HG03108 (cell line): ENCODE results near the gene DYRK1B.

Experiments
- ATAC-seq: cut with Tn5 transposase; IDR thresholded peaks from one replicate; pipeline ENCODE4 v1.9.1; 2021; ENCODE audit warnings: moderate library complexity; ENCODE audit not compliant: unreplicated experiment

The DYRK1B gene

GRCh38 chr19:39832341-39833083 is 1.4 kb downstream of the DYRK1B start:
- ATAC-seq, result no peak

GRCh38 chr19:39831679-39832078 is 2.3 kb downstream of the DYRK1B start:
- ATAC-seq, result no peak

- no peak for ATAC-seq
Observed at GRCh38 chr19:39830847-39831246, 3.1 kb downstream of the DYRK1B start.

DNA sequence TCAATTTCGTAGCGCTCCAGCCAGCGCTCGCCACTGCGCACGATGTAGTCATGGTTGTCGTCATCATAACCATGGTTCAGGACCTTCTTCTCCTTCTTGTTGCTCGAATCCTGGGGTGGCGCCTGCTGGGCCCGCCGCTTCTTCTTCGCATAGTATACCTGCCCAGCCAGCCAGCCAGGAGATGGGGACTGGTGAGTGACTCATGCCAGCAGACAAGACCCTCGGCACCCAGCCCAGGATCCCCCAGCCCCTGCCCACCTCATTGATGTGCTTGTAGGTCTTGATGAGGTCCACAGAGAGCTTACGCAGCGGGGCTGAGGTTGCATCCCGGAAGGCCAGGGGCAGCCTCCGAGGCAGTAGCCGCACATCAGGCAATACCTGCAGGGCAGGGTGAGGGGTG is 3.6 kb downstream of the DYRK1B start:
- ATAC-seq, result no peak

- ATAC-seq, result no peak
Observed at GRCh38 chr19:39829702-39830275, 4.2 kb downstream of the DYRK1B start.

DNA sequence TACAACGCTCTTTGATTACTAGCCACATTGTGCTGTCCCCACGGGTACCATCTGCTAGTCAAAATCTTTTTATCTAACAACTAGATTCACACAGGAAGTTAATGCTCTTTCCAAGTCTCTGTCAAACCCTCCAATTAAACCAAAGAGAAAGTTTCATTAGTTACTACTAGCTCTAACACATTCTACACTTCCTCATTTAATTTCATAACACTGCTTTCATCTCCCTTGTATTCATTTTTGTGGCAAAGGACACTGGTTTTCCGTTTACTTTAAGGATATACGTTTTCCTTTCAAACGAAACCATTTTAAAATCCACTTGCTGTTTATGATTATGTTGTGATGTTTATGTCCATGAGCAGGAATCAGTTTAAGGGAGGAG is 5.3 kb downstream of the DYRK1B start:
- no peak for ATAC-seq

DNA sequence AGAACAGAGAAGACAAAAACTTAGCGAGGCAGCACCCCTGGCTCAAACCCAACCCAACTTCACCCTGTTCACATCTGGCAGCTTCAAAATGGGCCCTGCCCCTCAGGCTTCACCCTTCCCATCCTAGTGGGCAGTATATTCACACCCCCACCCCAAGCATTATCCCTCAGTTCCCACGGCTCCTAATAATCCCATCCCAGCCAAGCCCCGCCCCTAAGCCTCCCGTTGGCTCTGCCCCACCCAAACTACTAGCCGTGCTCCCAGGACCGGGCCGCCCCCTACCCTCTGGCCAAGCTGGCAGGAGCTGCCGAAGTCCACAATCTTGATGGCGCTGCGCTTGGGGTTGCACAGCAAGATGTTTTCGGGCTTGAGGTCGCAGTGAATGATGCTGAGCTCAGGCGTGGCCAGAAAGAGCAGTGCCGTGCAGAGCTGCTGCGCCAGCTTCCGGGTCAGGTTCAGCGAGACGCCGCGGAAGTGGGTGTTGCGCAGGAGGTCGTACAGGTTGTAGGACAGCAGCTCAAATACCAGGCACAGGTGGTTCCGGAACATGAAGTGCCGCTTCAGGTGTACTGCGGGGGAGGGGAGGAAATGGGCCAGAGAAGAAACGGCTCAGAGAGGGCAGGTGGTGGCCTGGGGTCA is 5.8 kb downstream of the DYRK1B start:
- no peak for ATAC-seq

- no peak for ATAC-seq
Observed at GRCh38 chr19:39827216-39827615, 6.7 kb downstream of the DYRK1B start.

- ATAC-seq, result no peak
Observed at GRCh38 chr19:39826311-39826945, 7.5 kb downstream of the DYRK1B start.

- ATAC-seq, result no peak
Observed at GRCh38 chr19:39825531-39826076, 8.4 kb downstream of the DYRK1B start.

GRCh38 chr19:39825093-39825463 is 8.9 kb downstream of the DYRK1B start:
- ATAC-seq, result no peak

DNA sequence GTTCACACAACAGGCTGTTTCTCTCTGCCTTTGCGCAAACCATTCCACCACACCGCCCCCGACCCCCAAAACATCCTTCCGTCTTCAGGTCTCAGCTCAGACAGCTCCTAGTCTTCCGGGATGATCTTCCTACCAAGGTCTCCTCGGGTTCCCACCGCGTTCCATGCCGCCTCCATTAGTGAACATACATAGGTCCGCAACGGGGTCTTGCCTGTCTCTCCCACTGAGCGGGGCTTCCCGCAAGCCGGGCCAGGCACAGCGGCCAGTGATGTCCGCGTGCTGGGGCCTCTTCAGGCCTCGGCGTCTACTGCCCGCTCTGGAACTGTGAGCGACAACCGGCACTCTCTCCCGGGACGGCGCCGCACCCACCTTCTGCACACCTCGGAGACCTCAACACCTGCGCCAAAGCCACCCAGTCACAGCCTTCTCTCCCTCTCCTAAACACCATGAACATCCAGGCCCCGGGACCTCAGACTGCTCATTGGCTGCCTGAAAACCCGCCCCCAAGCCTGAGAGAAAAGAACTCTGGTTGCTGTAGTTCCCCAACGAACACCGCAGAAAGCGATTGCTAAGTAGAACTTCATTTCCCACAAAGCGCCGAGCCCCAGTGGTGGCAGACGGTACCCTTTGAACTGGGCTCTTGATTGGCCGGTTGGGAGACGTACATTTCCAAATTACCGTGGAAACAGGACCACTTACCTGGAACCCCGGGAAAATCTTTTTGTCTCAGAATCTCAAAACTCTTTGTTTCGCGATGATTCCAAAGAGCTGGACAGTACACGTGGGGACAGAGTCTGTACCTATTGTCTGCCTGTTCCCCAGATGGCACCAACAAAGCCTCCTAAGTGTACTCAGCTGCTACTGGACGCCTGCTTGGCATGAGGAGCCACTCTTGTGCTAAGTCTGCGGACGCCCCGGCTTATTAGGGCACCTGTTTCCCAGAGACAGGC is 9.5 kb downstream of the DYRK1B start:
- ATAC-seq, result peak; percentile 89

GRCh38 chr19:39823686-39824085 is 10.3 kb downstream of the DYRK1B start:
- no peak for ATAC-seq

DNA sequence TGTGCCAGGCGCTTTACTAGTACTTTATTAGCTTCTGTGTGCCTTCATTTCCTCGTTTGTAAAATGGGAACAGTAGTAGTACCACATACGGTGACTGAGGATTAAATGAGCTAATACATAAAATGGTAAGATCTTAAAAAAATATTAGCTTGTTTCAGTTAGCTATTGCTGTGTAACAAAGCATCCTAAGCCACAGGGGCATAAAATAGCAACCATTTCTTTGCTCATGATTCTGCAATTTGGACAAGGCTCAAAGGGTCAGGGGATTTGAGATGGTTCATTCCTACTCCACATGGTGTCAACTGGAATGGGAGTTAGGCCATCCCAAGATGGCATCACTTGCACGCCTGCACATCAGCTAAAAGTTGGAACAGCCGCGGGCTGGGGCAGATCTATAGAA is 13.3 kb downstream of the DYRK1B start:
- no peak for ATAC-seq

- no peak for ATAC-seq
Observed at GRCh38 chr19:39819786-39820185, 14.2 kb downstream of the DYRK1B start.

DNA sequence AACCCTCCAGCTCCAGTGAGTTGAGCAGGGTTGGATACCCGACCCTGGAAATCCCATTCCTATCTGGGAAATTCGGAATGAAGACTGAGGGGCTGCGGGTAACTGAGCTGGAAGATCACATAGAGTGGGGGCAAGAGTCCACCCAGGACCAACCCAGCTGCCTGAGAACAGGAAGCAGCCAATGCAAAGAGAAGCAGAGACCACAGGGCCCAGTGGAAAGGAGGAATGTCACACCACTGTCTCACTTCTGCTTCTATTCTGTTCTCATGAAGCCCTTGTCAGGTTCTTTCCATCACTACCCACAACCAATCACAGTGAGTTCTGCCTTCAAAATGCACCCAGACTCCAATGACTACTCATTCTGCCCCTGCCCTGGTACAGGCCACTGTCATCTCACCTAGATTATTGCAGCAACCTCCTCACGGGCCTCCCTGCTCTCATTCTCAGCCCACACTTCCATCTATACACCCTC is 15.3 kb downstream of the DYRK1B start:
- ATAC-seq, result no peak

DNA sequence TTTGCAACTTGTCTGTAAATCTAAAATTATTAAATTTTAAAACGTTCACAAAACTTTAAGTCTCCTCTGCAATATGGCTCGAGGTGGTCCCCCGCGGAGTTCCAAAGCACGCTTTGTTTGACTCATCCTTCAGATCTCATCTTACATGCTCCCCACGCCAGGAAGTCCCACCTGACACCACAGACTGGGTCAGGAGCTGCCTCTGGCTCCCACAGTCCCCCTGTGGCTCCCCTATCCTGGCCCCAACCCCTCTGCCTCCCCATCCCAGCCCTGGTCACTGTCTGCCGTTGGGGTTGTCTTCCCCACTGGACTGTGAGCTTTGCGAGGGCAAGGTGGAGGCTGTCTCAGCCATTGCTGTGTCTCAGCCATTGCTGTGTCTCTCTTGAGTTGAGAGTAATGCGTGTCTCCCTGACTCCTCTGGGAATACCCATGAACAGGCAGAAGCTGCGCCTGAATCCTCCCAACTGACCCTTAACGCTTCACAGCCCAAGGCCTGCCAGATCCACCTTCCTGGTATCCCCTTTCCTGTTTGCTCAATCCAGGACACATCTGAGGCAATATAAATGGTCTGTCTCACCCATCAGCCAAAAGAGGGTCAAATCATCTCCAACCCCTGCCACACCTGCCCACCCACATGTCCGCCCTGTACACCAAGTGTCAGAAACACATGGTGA is 15.9 kb downstream of the DYRK1B start:
- ATAC-seq, result no peak

GRCh38 chr19:39816287-39817048 is 17.5 kb downstream of the DYRK1B start:
- no peak for ATAC-seq

DNA sequence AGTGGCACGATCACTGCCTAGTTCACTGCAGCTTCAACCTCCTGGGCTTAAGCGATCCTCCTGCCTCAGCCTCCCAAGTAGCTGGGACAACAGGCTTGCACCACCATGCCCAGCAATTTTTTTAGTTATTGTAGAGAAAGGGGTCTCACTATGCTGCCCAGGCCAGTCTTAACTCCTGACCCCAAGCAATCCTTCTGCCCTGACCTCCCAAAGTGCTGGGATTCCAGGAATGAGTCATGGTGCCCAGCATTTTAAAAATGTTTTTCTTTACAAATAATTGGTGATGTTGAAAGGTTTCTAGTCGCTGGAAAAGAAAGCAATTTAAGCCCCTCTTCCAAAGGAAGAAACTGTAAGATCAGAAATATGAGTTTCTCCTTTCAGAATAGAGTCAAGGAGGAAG is 19.4 kb downstream of the DYRK1B start:
- ATAC-seq, result no peak
